Hepatocyte (in vitro differentiated cells): ENCODE results near the gene ANO4. TPM values are rescaled to one million over a fixed set of nuclear protein-coding genes. Genes with fewer than 3 reads are reported as not detected.
"Not testable (repeated sequence)": the region's sequence is repeated elsewhere in the genome, so short reads cannot be mapped to it uniquely, and the experiment has no call there.

Source experiments
- DNase-seq: peaks from one replicate; pipeline ENCODE4 v3.0.0-alpha.2; 2016; ENCODE audit warnings: low spot score
- H2AFZ ChIP-seq: fragments of 200-600 bp; sonication (generic); 2 replicates; pipeline ENCODE4 v1.6.0; 2016; ENCODE audit warnings: antibody characterized with exemption, mild to moderate bottlenecking
- H3K27ac ChIP-seq: fragments of 200-600 bp; sonication (generic); 2 replicates; pipeline ENCODE4 v1.5.1; 2016; ENCODE audit warnings: mild to moderate bottlenecking
- H3K27me3 ChIP-seq: fragments of 200-600 bp; sonication (generic); 2 replicates; pipeline ENCODE4 v1.6.1; 2016
- H3K36me3 ChIP-seq: fragments of 200-600 bp; sonication (generic); replicated peaks from 2 replicates; pipeline ENCODE4 v1.5.1; 2016; ENCODE audit warnings: low read depth; ENCODE audit not compliant: insufficient read depth
- H3K4me1 ChIP-seq: fragments of 200-600 bp; sonication (generic); 2 replicates; pipeline ENCODE4 v1.5.1; 2016; ENCODE audit warnings: mild to moderate bottlenecking, moderate library complexity; ENCODE audit not compliant: insufficient read depth
- H3K4me2 ChIP-seq: fragments of 200-600 bp; sonication (generic); 2 replicates; pipeline ENCODE4 v1.6.0; 2016
- H3K4me3 ChIP-seq: fragments of 200-600 bp; sonication (generic); 2 replicates; pipeline ENCODE4 v1.5.1; 2016; ENCODE audit warnings: mild to moderate bottlenecking
- H3K79me2 ChIP-seq: fragments of 200-600 bp; sonication (generic); 2 replicates; pipeline ENCODE4 v1.6.0; 2017; ENCODE audit warnings: mild to moderate bottlenecking
- H3K9me2 ChIP-seq: fragments of 200-600 bp; sonication (generic); replicated peaks from 2 replicates; pipeline ENCODE4 v1.6.0; 2017; ENCODE audit warnings: mild to moderate bottlenecking; ENCODE audit not compliant: insufficient read depth
- H3K9me3 ChIP-seq: fragments of 200-600 bp; sonication (generic); 2 replicates; pipeline ENCODE4 v1.5.1; 2016; ENCODE audit warnings: low read depth, mild to moderate bottlenecking
- H4K20me1 ChIP-seq: fragments of 200-600 bp; sonication (generic); 2 replicates; pipeline ENCODE4 v1.6.0; 2016; ENCODE audit warnings: mild to moderate bottlenecking; ENCODE audit not compliant: insufficient read depth, poor library complexity, severe bottlenecking
- CTCF ChIP-seq: fragments of 200-600 bp; sonication (generic); IDR thresholded peaks from 2 replicates; pipeline ENCODE4 v1.5.1; 2016; ENCODE audit warnings: antibody characterized with exemption, mild to moderate bottlenecking; ENCODE audit not compliant: poor library complexity
- EZH2 ChIP-seq: fragments of 200-600 bp; sonication (generic); IDR thresholded peaks from 2 replicates; pipeline ENCODE4 v1.6.1; 2016; ENCODE audit warnings: antibody characterized with exemption, mild to moderate bottlenecking, borderline replicate concordance
- EZH2phosphoT487 ChIP-seq: fragments of 200-600 bp; sonication (generic); IDR thresholded peaks from one replicate; pipeline ENCODE4 v1.6.1; 2018; ENCODE audit warnings: antibody characterized with exemption, mild to moderate bottlenecking, low read depth, moderate library complexity; ENCODE audit not compliant: unreplicated experiment, severe bottlenecking
- WGBS: methylation state at CpG from one replicate; pipeline ENCODE4 v1.1.6; 2016; ENCODE audit warnings: low lambda C conversion rate; ENCODE audit errors: missing lambda C conversion rate; 5-methylcytosine and 5-hydroxymethylcytosine counted together
- polyA plus RNA-seq: library from polyadenylated mRNA; unstranded; fragments of >200 nt; fragmentation: Nextera tagmentation; extraction: Ambion mirVana; gene quantifications from 2 replicates; pipeline ENCODE4 v1.2.1, GENCODE V29; 2016
- total RNA-seq: library from RNA; depleted of rRNA; stranded (reverse); fragments of >200 nt; gene quantifications from 2 replicates; pipeline ENCODE4 v1.2.3, GENCODE V29; 2014

ANO4 gene
- total and polyA plus RNA-seq, 2 experiments from 2014 or later = 1.6 to 2.3 TPM

DNA sequence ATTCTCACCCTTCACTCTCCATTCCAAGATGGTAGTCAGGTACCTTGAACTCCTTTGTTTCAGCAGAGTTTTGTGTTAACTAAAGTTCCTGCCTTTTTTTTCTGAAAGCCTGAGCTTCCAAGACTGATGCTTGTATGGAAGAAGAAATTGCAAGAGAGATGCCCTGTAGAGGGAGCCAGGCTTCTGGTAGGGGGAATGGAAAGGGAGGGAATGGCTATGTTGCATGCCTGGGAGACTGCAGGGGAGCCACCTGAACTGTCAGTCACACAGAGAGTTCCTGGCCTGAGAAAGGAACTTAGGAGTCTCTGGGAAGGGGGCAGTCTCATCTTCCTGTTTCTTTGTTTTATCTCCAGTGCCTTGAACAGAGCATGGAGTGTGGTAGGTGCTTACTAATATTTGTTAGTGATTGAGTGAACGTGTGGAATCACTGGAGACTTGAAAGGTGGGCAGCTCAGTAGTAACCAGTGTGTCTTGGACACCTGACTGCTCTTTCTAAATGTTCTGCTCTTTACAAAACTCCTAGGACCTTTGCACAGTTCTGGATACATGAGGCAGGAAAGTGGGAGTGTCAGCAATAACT, 132.2 kb downstream of the ANO4 start:
- Histone ChIP-seq H3K27me3 (no peaks in the 10 kb centered on the region), H3K9me2 (no peaks in the 10 kb centered on the region), H3K79me2 (no peaks in the 10 kb centered on the region), H3K36me3 (no peaks in the 10 kb centered on the region), H4K20me1 (no peaks in the 10 kb centered on the region), H3K4me1 (no peaks in the 10 kb centered on the region), H3K4me2 (no peak overlapping the region), H2AFZ (no peak overlapping the region), H3K27ac (no peak overlapping the region), H3K4me3 (no peak overlapping the region), H3K9me3 (no peaks in the 10 kb centered on the region)
- DNase-seq = peak; percentile 68
- WGBS = 70% methylated on average over 1 of the region's 1 CpG
- TF ChIP-seq CTCF (peak; percentile 45), EZH2phosphoT487 (no peak)

DNA sequence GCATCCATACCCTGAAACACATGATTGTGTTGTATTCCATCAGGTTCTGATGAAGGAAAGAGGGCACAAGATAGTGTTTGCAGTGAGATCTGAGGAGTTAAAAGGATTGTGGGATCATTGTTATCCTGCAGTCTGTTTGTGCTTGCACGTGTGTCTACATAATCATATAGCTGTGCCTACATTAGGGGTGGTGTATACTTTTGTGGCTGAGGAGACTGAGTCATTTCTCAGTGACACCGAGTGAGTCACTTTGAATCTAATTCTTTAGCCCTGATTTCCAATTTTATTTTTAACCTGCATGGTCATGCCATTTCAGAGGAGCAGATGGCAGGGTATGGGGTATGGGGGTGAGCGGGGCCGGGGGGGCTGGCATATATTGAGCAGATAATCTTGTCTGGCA, 133.2 kb downstream of the ANO4 start:
- no peak for TF ChIP-seq EZH2phosphoT487
- no peak overlapping the region for H3K4me2 ChIP-seq
- no peaks in the 10 kb centered on the region for H3K4me1 ChIP-seq
- H3K9me2 ChIP-seq = no peaks in the 10 kb centered on the region
- H3K4me3 ChIP-seq = no peak overlapping the region
- no peaks in the 10 kb centered on the region for H3K79me2 ChIP-seq
- no peak for DNase-seq
- no peaks in the 10 kb centered on the region for H4K20me1 ChIP-seq
- H2AFZ ChIP-seq = no peak overlapping the region
- H3K27me3 ChIP-seq = no peaks in the 10 kb centered on the region
- no peaks in the 10 kb centered on the region for H3K36me3 ChIP-seq
- H3K27ac ChIP-seq = no peak overlapping the region
- WGBS = 75% methylated on average over 4 of the region's 4 CpGs
- H3K9me3 ChIP-seq = no peaks in the 10 kb centered on the region

- Histone ChIP-seq H3K4me3 (no peak overlapping the region), H3K27me3 (no peaks in the 10 kb centered on the region), H3K36me3 (no peaks in the 10 kb centered on the region), H3K9me2 (no peaks in the 10 kb centered on the region), H3K27ac (no peak overlapping the region), H3K4me2 (no peak overlapping the region), H3K9me3 (no peaks in the 10 kb centered on the region), H2AFZ (no peak overlapping the region), H4K20me1 (no peaks in the 10 kb centered on the region), H3K79me2 (no peaks in the 10 kb centered on the region), H3K4me1 (no peaks in the 10 kb centered on the region)
- TF ChIP-seq EZH2phosphoT487 = no peak
- no peak for TF ChIP-seq CTCF
- no peak for TF ChIP-seq EZH2
- 71% methylated on average over 2 of the region's 2 CpGs for WGBS
- no peak for DNase-seq
These were observed 138.0 kb downstream of the ANO4 start for GRCh38 chr12:100932571-100932970.

DNA sequence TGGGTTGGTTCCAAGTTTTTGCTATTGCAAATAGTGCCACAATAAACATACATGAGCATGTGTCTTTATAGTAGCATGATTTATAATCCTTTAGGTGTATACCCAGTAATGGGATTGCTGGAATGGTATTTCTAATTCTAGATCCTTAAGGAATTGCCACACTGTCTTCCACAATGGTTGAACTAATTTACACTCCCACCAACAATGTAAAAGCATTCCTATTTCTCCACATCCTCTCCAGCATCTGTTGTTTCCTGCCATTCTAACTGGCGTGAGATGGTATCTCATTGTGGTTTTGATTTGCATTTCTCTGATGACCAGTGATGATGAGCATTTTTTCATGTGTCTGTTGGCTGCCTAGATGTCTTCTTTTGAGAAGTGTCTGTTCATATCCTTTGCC, 139.0 kb downstream of the ANO4 start:
- not testable (repeated sequence) for DNase-seq, H3K9me3 ChIP-seq, H2AFZ ChIP-seq, H3K27me3 ChIP-seq, H3K4me3 ChIP-seq, H3K79me2 ChIP-seq, H3K4me2 ChIP-seq, H4K20me1 ChIP-seq, H3K27ac ChIP-seq, H3K9me2 ChIP-seq, H3K36me3 ChIP-seq, H3K4me1 ChIP-seq
- 86% methylated on average over 1 of the region's 1 CpG for WGBS
